Type B pancreatic cell (in vitro differentiated cells): ENCODE measurements around the gene ZNF17. TPM values are rescaled to one million over a fixed set of nuclear protein-coding genes. Genes with fewer than 3 reads are reported as not detected.

Experiments used
- DNase-seq: peaks from one replicate; pipeline ENCODE4 v3.0.0; 2021; ENCODE audit warnings: mixed read lengths; ENCODE audit not compliant: unreplicated experiment; ENCODE audit errors: extremely low spot score
- H3K27ac Mint-ChIP-seq: 2 replicates; pipeline ENCODE4 v1.8.0; 2021; ENCODE audit warnings: mild to moderate bottlenecking, mixed read lengths
- H3K27me3 Mint-ChIP-seq: 2 replicates; pipeline ENCODE4 v1.8.0; 2021; ENCODE audit warnings: mixed read lengths
- H3K36me3 Mint-ChIP-seq: 2 replicates; pipeline ENCODE4 v1.8.0; 2021; ENCODE audit warnings: mixed read lengths
- H3K4me1 Mint-ChIP-seq: one replicate; pipeline ENCODE4 v1.8.0; 2021; ENCODE audit warnings: mixed read lengths; ENCODE audit not compliant: unreplicated experiment
- H3K4me3 Mint-ChIP-seq: 2 replicates; pipeline ENCODE4 v1.8.0; 2021; ENCODE audit warnings: mild to moderate bottlenecking, mixed read lengths
- H3K9me3 Mint-ChIP-seq: 2 replicates; pipeline ENCODE4 v1.8.0; 2021; ENCODE audit warnings: mixed read lengths
- CTCF ChIP-seq: fragments of 200-600 bp; sonication (generic); conservative IDR thresholded peaks from 2 replicates; pipeline ENCODE4 v1.5.0; 2021; ENCODE audit warnings: antibody characterized with exemption, mild to moderate bottlenecking
- long read RNA-seq: library from polyadenylated mRNA; unstranded; transcript quantifications from one replicate; pipeline ENCODE4 v2.0.0, GENCODE V29; 2020
- total RNA-seq: library from RNA; stranded (reverse); gene quantifications from 2 replicates; pipeline ENCODE4 v1.2.1, GENCODE V29; 2021; ENCODE audit warnings: low replicate concordance

Gene ZNF17
- 13.3 and 13.9 TPM in 2 replicates for total RNA-seq
- long read RNA-seq, transcript ZNF17-201 (4 exons, 2,716 nt), result major isoform, 13 of 18 reads
- long read RNA-seq, partial matches to known transcripts, result 0 of 18 reads
- long read RNA-seq, other reads (novel, unspliced or antisense), result 0 of 18 reads

GRCh38 chr19:57410877-57411671 lies at the start of gene ZNF17:
Gene ZNF17 (plus strand): TSS chr19:57411161. CDS start chr19:57413616, 2,455 bp downstream.
- Mint-ChIP-seq H3K4me1 (peaks cover 14% of the 10 kb centered on the region), H3K4me3 (peak within 1 kb of the TSS; percentile 93), H3K27ac (peak within 1 kb of the TSS; percentile 66), H3K36me3 (peaks cover 18% of the 10 kb centered on the region), H3K9me3 (peaks cover 10% of the 10 kb centered on the region), H3K27me3 (no peaks in the 10 kb centered on the region)
- DNase-seq, result peak; percentile 89
- TF ChIP-seq CTCF, result no peak

- H3K27me3 Mint-ChIP-seq, result peaks cover 3% of the 10 kb centered on the region
- peak overlapping the region; percentile 98 for H3K27ac Mint-ChIP-seq
- peaks cover 17% of the 10 kb centered on the region for H3K4me1 Mint-ChIP-seq
- no peak for DNase-seq
- H3K9me3 Mint-ChIP-seq, result peaks cover 9% of the 10 kb centered on the region
- H3K36me3 Mint-ChIP-seq, result peaks cover 38% of the 10 kb centered on the region
- H3K4me3 Mint-ChIP-seq, result peak overlapping the region; percentile 97
- TF ChIP-seq CTCF, result no peak
Observed at GRCh38 chr19:57362419-57362818, 48.5 kb upstream of the ZNF17 start.

GRCh38 chr19:57362997-57363687 lies 47.8 kb upstream of the ZNF17 start, which contains the start of the genes TRAPPC2B and ZNF547:
Gene TRAPPC2B (plus strand): TSS chr19:57363551. CDS start chr19:57364834, 1,283 bp downstream.
Gene ZNF547 (plus strand): TSS chr19:57363551. CDS start chr19:57368556, 5,005 bp downstream.
- Mint-ChIP-seq H3K36me3 (peaks cover 33% of the 10 kb centered on the region), H3K4me1 (peaks cover 17% of the 10 kb centered on the region), H3K9me3 (peaks cover 9% of the 10 kb centered on the region), H3K4me3 (peak within 1 kb of the TSS; percentile 97), H3K27me3 (peaks cover 3% of the 10 kb centered on the region), H3K27ac (peak within 1 kb of the TSS; percentile 98)
- peak; percentile 98 for DNase-seq
- TF ChIP-seq CTCF, result no peak

- Mint-ChIP-seq H3K27me3 (peaks cover 3% of the 10 kb centered on the region), H3K4me1 (peaks cover 17% of the 10 kb centered on the region), H3K36me3 (peaks cover 28% of the 10 kb centered on the region), H3K27ac (peak overlapping the region; percentile 98), H3K9me3 (peaks cover 9% of the 10 kb centered on the region), H3K4me3 (peak overlapping the region; percentile 97)
- no peak for TF ChIP-seq CTCF
- no peak for DNase-seq
Observed at GRCh38 chr19:57363688-57364181, 47.2 kb upstream of the ZNF17 start.

GRCh38 chr19:57366776-57367175 lies 44.2 kb upstream of the ZNF17 start:
- TF ChIP-seq CTCF, result no peak
- peaks cover 17% of the 10 kb centered on the region for H3K4me1 Mint-ChIP-seq
- H3K4me3 Mint-ChIP-seq, result no peak overlapping the region
- peaks cover 30% of the 10 kb centered on the region for H3K36me3 Mint-ChIP-seq
- DNase-seq, result no peak
- no peak overlapping the region for H3K27ac Mint-ChIP-seq
- peaks cover 9% of the 10 kb centered on the region for H3K9me3 Mint-ChIP-seq
- H3K27me3 Mint-ChIP-seq, result peaks cover 3% of the 10 kb centered on the region
